Activated CD4-positive, alpha-beta memory T cell treated with anti-CD3 and anti-CD28 coated beads, Interleukin-2, amount 10 ng/mL, durations not matched to agents 7 days and 5 days (primary cell): Measurements from ENCODE around the gene USP33. TPM values are rescaled to one million over a fixed set of nuclear protein-coding genes. Genes with fewer than 3 reads are reported as not detected.
A peak's percentile ranks its signal among the peaks of the same experiment; 100 is the strongest.
"Not testable (repeated sequence)": the region's sequence is repeated elsewhere in the genome, so short reads cannot be mapped to it uniquely, and the experiment has no call there.

ENCODE experiments used
- CTCF ChIA-PET: fragments of 350-600 bp; sonication (Branson Sonifier 250); formaldehyde crosslinking; loops from one replicate; lab custom pipeline; 2021; ENCODE audit warnings: antibody characterized with exemption, inconsistent platforms; lab: Charles Lee
- POLR2A ChIA-PET: fragments of 350-600 bp; sonication (Branson Sonifier 250); formaldehyde crosslinking; loops from one replicate; lab custom pipeline; 2021; ENCODE audit warnings: antibody characterized with exemption; lab: Charles Lee
- DNase-seq: peaks from one replicate; pipeline ENCODE4 v3.0.0-alpha.2; 2020
- H3K27ac Mint-ChIP-seq: one replicate; pipeline ENCODE4 v1.8.0; 2021; ENCODE audit warnings: mild to moderate bottlenecking, mixed read lengths
- H3K27me3 Mint-ChIP-seq: one replicate; pipeline ENCODE4 v1.8.0; 2021; ENCODE audit warnings: mixed read lengths
- H3K36me3 Mint-ChIP-seq: one replicate; pipeline ENCODE4 v1.8.0; 2021; ENCODE audit warnings: low read depth, mixed read lengths
- H3K4me1 Mint-ChIP-seq: one replicate; pipeline ENCODE4 v1.8.0; 2021; ENCODE audit warnings: mixed read lengths
- H3K4me3 Mint-ChIP-seq: one replicate; pipeline ENCODE4 v1.8.0; 2021; ENCODE audit warnings: mild to moderate bottlenecking, mixed read lengths
- H3K9me3 Mint-ChIP-seq: one replicate; pipeline ENCODE4 v1.8.0; 2021; ENCODE audit warnings: mixed read lengths
- total RNA-seq, 2 experiments: library from RNA; stranded (reverse); gene quantifications; one replicate each; pipeline ENCODE4 v1.2.3, GENCODE V29; 2021

USP33 gene
- total RNA-seq, 2 experiments from 2014 or later: 50.5 to 56.7 TPM

GRCh38 chr1:77716065-77716464 is 43.6 kb downstream of the USP33 start:
- Mint-ChIP-seq H3K27ac (no peak overlapping the region), H3K4me3 (no peak overlapping the region), H3K27me3 (no peaks in the 10 kb centered on the region), H3K36me3 (peaks cover 53% of the 10 kb centered on the region), H3K4me1 (no peaks in the 10 kb centered on the region), H3K9me3 (no peaks in the 10 kb centered on the region)
- ChIA-PET POLR2A (no interaction called here), CTCF (no interaction called here)
- DNase-seq: no peak

GRCh38 chr1:77709727-77710126 is 49.9 kb downstream of the USP33 start:
- H3K27ac Mint-ChIP-seq: no peak overlapping the region
- no peaks in the 10 kb centered on the region for H3K27me3 Mint-ChIP-seq
- DNase-seq: no peak
- H3K4me1 Mint-ChIP-seq: peaks cover 1% of the 10 kb centered on the region
- H3K9me3 Mint-ChIP-seq: no peaks in the 10 kb centered on the region
- CTCF ChIA-PET: no interaction called here
- POLR2A ChIA-PET: no interaction called here
- peaks cover 43% of the 10 kb centered on the region for H3K36me3 Mint-ChIP-seq
- no peak overlapping the region for H3K4me3 Mint-ChIP-seq

GRCh38 chr1:77706321-77706720 is 53.3 kb downstream of the USP33 start:
- CTCF ChIA-PET: no interaction called here
- H3K4me3 Mint-ChIP-seq: no peak overlapping the region

GRCh38 chr1:77704736-77705135 is 54.9 kb downstream of the USP33 start:
- DNase-seq: no peak
- ChIA-PET CTCF (no interaction called here), POLR2A (no interaction called here)
- Mint-ChIP-seq H3K36me3 (peaks cover 19% of the 10 kb centered on the region), H3K27ac (no peak overlapping the region), H3K4me1 (peaks cover 3% of the 10 kb centered on the region), H3K9me3 (peaks cover under 1% of the 10 kb centered on the region), H3K27me3 (no peaks in the 10 kb centered on the region), H3K4me3 (no peak overlapping the region)

More at GRCh38 chr1:77706321-77706720, 53.3 kb downstream of the USP33 start:
- POLR2A ChIA-PET: no interaction called here
- no peak for DNase-seq
- Mint-ChIP-seq H3K36me3 (peaks cover 28% of the 10 kb centered on the region), H3K27ac (no peak overlapping the region), H3K4me1 (peaks cover 3% of the 10 kb centered on the region), H3K27me3 (no peaks in the 10 kb centered on the region), H3K9me3 (no peaks in the 10 kb centered on the region)

GRCh38 chr1:77699673-77700072 is 60.0 kb downstream of the USP33 start:
- DNase-seq, H3K9me3 Mint-ChIP-seq, H3K4me3 Mint-ChIP-seq, H3K27ac Mint-ChIP-seq, H3K4me1 Mint-ChIP-seq, H3K27me3 Mint-ChIP-seq, POLR2A ChIA-PET, CTCF ChIA-PET: not testable (repeated sequence)
- H3K36me3 Mint-ChIP-seq: peaks cover 27% of the 10 kb centered on the region

- ChIA-PET CTCF (no interaction called here), POLR2A (no interaction called here)
- no peak overlapping the region for H3K4me3 Mint-ChIP-seq
- H3K9me3 Mint-ChIP-seq: peaks cover 2% of the 10 kb centered on the region
- H3K4me1 Mint-ChIP-seq: no peaks in the 10 kb centered on the region
- DNase-seq: no peak
- no peaks in the 10 kb centered on the region for H3K27me3 Mint-ChIP-seq
- H3K27ac Mint-ChIP-seq: no peak overlapping the region
- peaks cover 34% of the 10 kb centered on the region for H3K36me3 Mint-ChIP-seq
Observed at GRCh38 chr1:77697441-77697840, 62.2 kb downstream of the USP33 start.

GRCh38 chr1:77688939-77689338 is 70.7 kb downstream of the USP33 start:
- H3K36me3 Mint-ChIP-seq: peaks cover 26% of the 10 kb centered on the region
- POLR2A ChIA-PET: no interaction called here

GRCh38 chr1:77687519-77687906 is 72.1 kb downstream of the USP33 start:
- H3K36me3 Mint-ChIP-seq: peaks cover 19% of the 10 kb centered on the region
- no peaks in the 10 kb centered on the region for H3K9me3 Mint-ChIP-seq
- peak overlapping the region; percentile 49 for H3K4me3 Mint-ChIP-seq
- H3K27ac Mint-ChIP-seq: peak overlapping the region; percentile 21
- CTCF ChIA-PET: interaction anchor here (0.6 to 0.7 kb wide), 3 partner anchors 9 to 488 kb away, joined by 3 to 4 read pairs (median 4); no protein-coding TSS in a partner anchor
- no peaks in the 10 kb centered on the region for H3K27me3 Mint-ChIP-seq
- POLR2A ChIA-PET: no interaction called here
- no peak for DNase-seq
- peaks cover 7% of the 10 kb centered on the region for H3K4me1 Mint-ChIP-seq

More at GRCh38 chr1:77688939-77689338, 70.7 kb downstream of the USP33 start:
- Mint-ChIP-seq H3K27ac (no peak overlapping the region), H3K4me1 (peaks cover 4% of the 10 kb centered on the region), H3K27me3 (no peaks in the 10 kb centered on the region), H3K9me3 (no peaks in the 10 kb centered on the region), H3K4me3 (no peak overlapping the region)
- no peak for DNase-seq
- CTCF ChIA-PET: no interaction called here

GRCh38 chr1:77686796-77687518 is 72.7 kb downstream of the USP33 start:
- CTCF ChIA-PET: interaction anchor here (0.7 kb wide), 1 partner anchor 8 kb away, joined by 4 read pairs; no protein-coding TSS in a partner anchor
- H3K4me3 Mint-ChIP-seq: no peak overlapping the region
- H3K36me3 Mint-ChIP-seq: peaks cover 14% of the 10 kb centered on the region
- no peaks in the 10 kb centered on the region for H3K27me3 Mint-ChIP-seq
- DNase-seq: no peak
- POLR2A ChIA-PET: no interaction called here
- H3K4me1 Mint-ChIP-seq: peaks cover 8% of the 10 kb centered on the region
- H3K27ac Mint-ChIP-seq: no peak overlapping the region
- H3K9me3 Mint-ChIP-seq: no peaks in the 10 kb centered on the region

- Mint-ChIP-seq H3K4me1 (peaks cover 29% of the 10 kb centered on the region), H3K36me3 (peaks cover 7% of the 10 kb centered on the region), H3K9me3 (no peaks in the 10 kb centered on the region), H3K4me3 (peak overlapping the region; percentile 79), H3K27ac (peak overlapping the region; percentile 85), H3K27me3 (no peaks in the 10 kb centered on the region)
- POLR2A ChIA-PET: interaction anchor here (0.6 to 4.0 kb wide), 13 partner anchors 10 to 321 kb away, joined by 3 to 34 read pairs (median 5); partner anchors contain the start of genes DNAJB4, FUBP1 and MIGA1
- CTCF ChIA-PET: interaction anchor here (0.6 to 2.9 kb wide), 16 partner anchors 10 to 322 kb away, joined by 3 to 14 read pairs (median 4); partner anchors contain the start of genes DNAJB4, FUBP1 and MIGA1
- DNase-seq: peak; percentile 92
Observed at GRCh38 chr1:77683160-77684148, 76.2 kb downstream of the USP33 start.

- H3K4me1 Mint-ChIP-seq: peaks cover 32% of the 10 kb centered on the region
Observed at GRCh38 chr1:77682460-77683159, 77.0 kb downstream of the USP33 start, which contains the start of gene ZZZ3. Gene ZZZ3, minus strand, starts transcription at chr1:77682658. Its CDS starts 49,304 bp downstream, at chr1:77633354.

GRCh38 chr1:77680173-77680572 is 79.5 kb downstream of the USP33 start:
- Mint-ChIP-seq H3K4me1 (peaks cover 37% of the 10 kb centered on the region), H3K9me3 (no peaks in the 10 kb centered on the region), H3K27ac (no peak overlapping the region), H3K4me3 (no peak overlapping the region), H3K27me3 (no peaks in the 10 kb centered on the region), H3K36me3 (peaks cover 15% of the 10 kb centered on the region)
- DNase-seq: no peak
- CTCF ChIA-PET: no interaction called here
- POLR2A ChIA-PET: interaction anchor here (1.6 kb wide), 1 partner anchor 298 kb away, joined by 7 read pairs; the partner anchor contains the start of gene FUBP1

More at GRCh38 chr1:77682460-77683159, 77.0 kb downstream of the USP33 start, which contains the start of gene ZZZ3:
- peak; percentile 95 for DNase-seq
- H3K27me3 Mint-ChIP-seq: no peaks in the 10 kb centered on the region
- CTCF ChIA-PET: interaction anchor here (1.0 to 2.9 kb wide), 10 partner anchors 10 to 322 kb away, joined by 3 to 14 read pairs (median 4); partner anchors contain the start of genes DNAJB4 and FUBP1
- POLR2A ChIA-PET: interaction anchor here (1.0 to 4.0 kb wide), 12 partner anchors 10 to 967 kb away, joined by 3 to 34 read pairs (median 5); partner anchors contain the start of genes DNAJB4, FUBP1, IFI44 and MIGA1
- H3K27ac Mint-ChIP-seq: peak within 1 kb of the TSS; percentile 85
- H3K36me3 Mint-ChIP-seq: peaks cover 8% of the 10 kb centered on the region
- H3K4me3 Mint-ChIP-seq: peak within 1 kb of the TSS; percentile 79
- H3K9me3 Mint-ChIP-seq: no peaks in the 10 kb centered on the region
